Measurements from ENCODE around the gene CPEB2.

DNA sequence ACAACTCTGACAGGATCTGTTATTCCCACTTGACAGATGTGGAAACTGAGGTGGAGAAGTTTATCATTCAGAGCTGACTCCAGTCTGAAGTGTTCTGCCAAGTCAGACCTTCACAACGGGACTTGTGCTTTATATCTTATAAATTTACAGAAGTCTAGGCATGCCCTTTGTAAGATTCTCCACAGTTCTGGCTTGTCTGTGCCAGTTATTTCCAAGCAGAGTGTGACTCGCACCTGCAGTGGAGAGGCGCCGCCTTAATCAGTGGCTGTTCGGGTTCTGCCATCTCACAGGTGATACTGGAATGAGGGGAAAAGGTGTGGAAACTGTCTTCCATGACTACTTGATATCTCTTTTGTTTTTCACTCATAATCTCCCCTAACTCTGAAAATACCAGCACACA lies 63.2 kb downstream of the CPEB2 start:
- TF ChIP-seq, protein P1, sequence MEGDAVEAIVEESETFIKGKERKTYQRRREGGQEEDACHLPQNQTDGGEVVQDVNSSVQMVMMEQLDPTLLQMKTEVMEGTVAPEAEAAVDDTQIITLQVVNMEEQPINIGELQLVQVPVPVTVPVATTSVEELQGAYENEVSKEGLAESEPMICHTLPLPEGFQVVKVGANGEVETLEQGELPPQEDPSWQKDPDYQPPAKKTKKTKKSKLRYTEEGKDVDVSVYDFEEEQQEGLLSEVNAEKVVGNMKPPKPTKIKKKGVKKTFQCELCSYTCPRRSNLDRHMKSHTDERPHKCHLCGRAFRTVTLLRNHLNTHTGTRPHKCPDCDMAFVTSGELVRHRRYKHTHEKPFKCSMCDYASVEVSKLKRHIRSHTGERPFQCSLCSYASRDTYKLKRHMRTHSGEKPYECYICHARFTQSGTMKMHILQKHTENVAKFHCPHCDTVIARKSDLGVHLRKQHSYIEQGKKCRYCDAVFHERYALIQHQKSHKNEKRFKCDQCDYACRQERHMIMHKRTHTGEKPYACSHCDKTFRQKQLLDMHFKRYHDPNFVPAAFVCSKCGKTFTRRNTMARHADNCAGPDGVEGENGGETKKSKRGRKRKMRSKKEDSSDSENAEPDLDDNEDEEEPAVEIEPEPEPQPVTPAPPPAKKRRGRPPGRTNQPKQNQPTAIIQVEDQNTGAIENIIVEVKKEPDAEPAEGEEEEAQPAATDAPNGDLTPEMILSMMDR (IDR thresholded peaks at IDR 0.05) = no peak
- TF ChIP-seq POLR2A (IDR thresholded peaks at IDR 0.05) = no peak

Measured in thyroid gland (tissue), 4 donors.